Thoracic aorta (tissue), 2 donors: Measurements from ENCODE around the gene PACSIN2. TPM values are rescaled to one million over a fixed set of nuclear protein-coding genes. Genes with fewer than 3 reads are reported as not detected.

Experiments used
- ATAC-seq: fragments of 150-250 bp; one replicate; pipeline ENCODE4 v1.8.0; 2017; ENCODE audit warnings: low read depth; ENCODE audit not compliant: insufficient number of reproducible peaks, low FRiP score
- DNase-seq: peaks from one replicate; pipeline ENCODE4 v3.0.0-alpha.2; 2020; ENCODE audit warnings: low spot score
- H3K27ac ChIP-seq, 2 donors: fragments of 200-600 bp; sonication (generic); 1 replicate in 1 of 2; 2 replicates in 1 of 2; pipeline ENCODE4 v1.5.1; 2016; ENCODE audit warnings: mild to moderate bottlenecking in 2 of 2, moderate library complexity in 2 of 2
- H3K27me3 ChIP-seq: fragments of 200-600 bp; sonication (generic); replicated peaks from 2 replicates; pipeline ENCODE4 v1.6.0; 2016; ENCODE audit warnings: mild to moderate bottlenecking; ENCODE audit not compliant: insufficient read depth
- H3K36me3 ChIP-seq: fragments of 200-600 bp; sonication (generic); one replicate; pipeline ENCODE4 v1.5.1; 2016
- H3K4me1 ChIP-seq, 2 donors: fragments of 200-600 bp; sonication (generic); 1 replicate in 1 of 2; 2 replicates in 1 of 2; pipeline versions ENCODE4 v1.5.1 to v1.6.0; 2016; ENCODE audit warnings: low read depth in 2 of 2, mild to moderate bottlenecking in 1 of 2; ENCODE audit not compliant: control insufficient read depth in 1 of 2
- H3K4me3 ChIP-seq: fragments of 200-600 bp; sonication (generic); 2 replicates; pipeline ENCODE4 v1.5.1; 2016; ENCODE audit warnings: mild to moderate bottlenecking
- H3K9me3 ChIP-seq: fragments of 200-600 bp; sonication (generic); 2 replicates; pipeline ENCODE4 v1.5.1; 2016
- total RNA-seq, 2 donors: library from RNA; depleted of rRNA; stranded (reverse); fragments of >200 nt; gene quantifications; one replicate each; pipeline versions ENCODE4 v1.1.0 to v1.2.3, GENCODE V29; 2016
- TF ChIP-seq, protein P1 (sequence below): fragments of 200-600 bp; sonication (generic); IDR thresholded peaks from one replicate; pipeline ENCODE4 v1.5.1; 2019; ENCODE audit warnings: antibody characterized with exemption

Gene PACSIN2
- total RNA-seq, 2 donors from 2014 or later: 135 to 155 TPM

- Histone ChIP-seq H3K27me3 (no peaks in the 10 kb centered on the region), H3K36me3 (no peaks in the 10 kb centered on the region), H3K27ac (peak overlapping the region in 1 of 2 donors; percentile 13), H3K4me1 (peaks cover 77 to 95% of the 10 kb centered on the region in 2 donors), H3K4me3 (no peak overlapping the region), H3K9me3 (no peaks in the 10 kb centered on the region)
- ATAC-seq (no peak), DNase-seq (no peak)
- TF ChIP-seq, protein P1, sequence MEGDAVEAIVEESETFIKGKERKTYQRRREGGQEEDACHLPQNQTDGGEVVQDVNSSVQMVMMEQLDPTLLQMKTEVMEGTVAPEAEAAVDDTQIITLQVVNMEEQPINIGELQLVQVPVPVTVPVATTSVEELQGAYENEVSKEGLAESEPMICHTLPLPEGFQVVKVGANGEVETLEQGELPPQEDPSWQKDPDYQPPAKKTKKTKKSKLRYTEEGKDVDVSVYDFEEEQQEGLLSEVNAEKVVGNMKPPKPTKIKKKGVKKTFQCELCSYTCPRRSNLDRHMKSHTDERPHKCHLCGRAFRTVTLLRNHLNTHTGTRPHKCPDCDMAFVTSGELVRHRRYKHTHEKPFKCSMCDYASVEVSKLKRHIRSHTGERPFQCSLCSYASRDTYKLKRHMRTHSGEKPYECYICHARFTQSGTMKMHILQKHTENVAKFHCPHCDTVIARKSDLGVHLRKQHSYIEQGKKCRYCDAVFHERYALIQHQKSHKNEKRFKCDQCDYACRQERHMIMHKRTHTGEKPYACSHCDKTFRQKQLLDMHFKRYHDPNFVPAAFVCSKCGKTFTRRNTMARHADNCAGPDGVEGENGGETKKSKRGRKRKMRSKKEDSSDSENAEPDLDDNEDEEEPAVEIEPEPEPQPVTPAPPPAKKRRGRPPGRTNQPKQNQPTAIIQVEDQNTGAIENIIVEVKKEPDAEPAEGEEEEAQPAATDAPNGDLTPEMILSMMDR: no peak
Measured at GRCh38 chr22:42948294-42948693, 66.7 kb downstream of the PACSIN2 start.

DNA sequence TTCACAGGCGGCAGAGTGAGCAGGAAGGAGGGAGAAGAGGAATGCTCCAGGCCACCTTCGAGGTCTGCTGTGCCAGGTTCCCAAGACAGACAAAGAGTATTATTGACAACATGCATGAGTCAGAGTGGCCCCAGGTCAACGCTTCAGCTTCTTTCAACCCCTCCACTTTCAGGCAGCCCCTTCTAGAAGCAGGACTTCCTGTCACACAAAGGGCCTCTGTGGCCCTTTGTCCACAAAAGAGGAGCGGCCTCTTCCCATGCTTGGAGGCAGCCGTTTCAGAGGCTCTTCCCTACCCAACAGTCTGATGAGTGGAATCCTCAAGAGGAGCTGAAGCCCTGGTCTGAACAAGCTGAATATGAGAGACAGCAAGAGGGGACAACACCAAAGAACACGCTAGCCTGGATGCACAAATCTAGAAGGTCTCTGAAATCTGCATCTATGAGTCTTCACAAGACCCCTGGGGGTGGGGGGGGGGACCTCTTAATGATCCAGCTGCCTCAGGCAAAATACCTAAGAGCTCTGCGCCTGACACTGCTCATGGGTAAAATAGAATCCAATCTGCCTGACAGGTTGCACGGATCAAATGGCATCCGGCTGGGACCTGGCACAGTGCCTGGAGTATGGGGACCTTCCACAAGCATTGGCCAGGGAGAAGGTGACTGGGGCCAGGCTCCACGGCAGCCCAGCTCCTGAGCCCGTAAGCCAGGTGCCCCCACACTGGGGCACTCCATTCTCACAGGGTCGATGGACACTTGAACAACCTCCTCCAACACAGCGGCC is 67.5 kb downstream of the PACSIN2 start:
- Histone ChIP-seq H3K36me3 (no peaks in the 10 kb centered on the region), H3K9me3 (no peaks in the 10 kb centered on the region), H3K4me1 (peaks cover 79 to 95% of the 10 kb centered on the region in 2 donors), H3K4me3 (no peak overlapping the region), H3K27me3 (no peaks in the 10 kb centered on the region), H3K27ac (peak overlapping the region; percentile 30 to 68)
- TF ChIP-seq, protein P1: no peak
- DNase-seq (no peak), ATAC-seq (no peak)

DNA sequence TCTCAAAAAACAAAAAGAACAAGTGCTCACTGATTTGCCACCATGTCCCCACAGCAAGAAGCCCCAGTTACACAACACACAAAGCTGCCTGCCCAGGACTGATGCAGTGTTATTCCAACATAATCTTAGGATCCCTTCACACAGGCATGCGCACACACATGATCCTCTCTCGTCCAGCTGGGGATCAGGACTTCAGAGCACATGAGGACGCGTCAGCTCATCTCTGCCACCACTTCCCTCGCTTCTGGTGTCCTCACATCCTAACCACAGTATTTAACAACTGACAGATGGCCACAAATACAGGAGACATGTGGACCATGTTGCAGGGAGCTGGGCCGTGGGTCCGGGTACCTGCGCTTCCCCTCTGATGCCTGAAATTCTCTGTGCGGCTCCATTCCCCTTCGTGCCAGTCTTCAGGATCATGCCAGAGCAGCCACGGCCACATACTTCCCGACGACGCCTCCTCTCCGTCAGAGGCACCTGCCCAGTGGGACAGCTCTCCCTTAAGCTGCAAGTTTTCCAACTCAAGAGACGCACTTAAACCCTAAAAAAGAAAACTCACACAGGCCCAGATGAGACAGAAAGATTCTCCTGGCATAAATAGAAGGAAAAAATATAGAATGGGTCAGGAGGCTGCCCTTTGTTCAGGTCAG is 68.3 kb downstream of the PACSIN2 start:
- no peaks in the 10 kb centered on the region for H3K9me3 ChIP-seq
- H3K27me3 ChIP-seq: no peaks in the 10 kb centered on the region
- H3K27ac ChIP-seq: peak overlapping the region; percentile 49 to 68
- no peak overlapping the region for H3K4me3 ChIP-seq
- DNase-seq (no peak), ATAC-seq (no peak)
- TF ChIP-seq, protein P1: no peak
- peaks cover 84 to 97% of the 10 kb centered on the region in 2 donors for H3K4me1 ChIP-seq
- H3K36me3 ChIP-seq: no peaks in the 10 kb centered on the region

GRCh38 chr22:42945736-42946135 is 69.2 kb downstream of the PACSIN2 start:
- ATAC-seq (no peak), DNase-seq (no peak)
- Histone ChIP-seq H3K9me3 (no peaks in the 10 kb centered on the region), H3K27ac (peak overlapping the region; percentile 49 to 68), H3K4me1 (peaks cover 78 to 97% of the 10 kb centered on the region in 2 donors), H3K36me3 (no peaks in the 10 kb centered on the region), H3K27me3 (no peaks in the 10 kb centered on the region), H3K4me3 (no peak overlapping the region)
- TF ChIP-seq, protein P1: no peak

GRCh38 chr22:42945027-42945426 is 69.9 kb downstream of the PACSIN2 start:
- peak overlapping the region; percentile 62 to 68 for H3K27ac ChIP-seq
- TF ChIP-seq, protein P1: no peak
- no peaks in the 10 kb centered on the region for H3K9me3 ChIP-seq
- H3K36me3 ChIP-seq: no peaks in the 10 kb centered on the region
- H3K27me3 ChIP-seq: no peaks in the 10 kb centered on the region
- H3K4me3 ChIP-seq: no peak overlapping the region
- H3K4me1 ChIP-seq: peaks cover 81 to 98% of the 10 kb centered on the region in 2 donors
- DNase-seq (no peak), ATAC-seq (no peak)
